WTC11 (cell line): Measurements from ENCODE around the gene AHSG. TPM values are rescaled to one million over a fixed set of nuclear protein-coding genes. Genes with fewer than 3 reads are reported as not detected.
A peak's percentile ranks its signal among the peaks of the same experiment; 100 is the strongest.

Experiments
- ATAC-seq: fragments of 200-7000 bp; cut with Tn5 transposase; 2 replicates; pipeline ENCODE4 v1.10.0; 2021; ENCODE audit warnings: mild to moderate bottlenecking, moderate library complexity
- CTCF ChIA-PET: fragments of 300-600 bp; sonication (Branson Sonifier 250); formaldehyde crosslinking; loops from one replicate; lab custom pipeline; 2021; ENCODE audit warnings: antibody characterized with exemption; lab: Charles Lee
- POLR2A ChIA-PET: fragments of 350-600 bp; sonication (Branson Sonifier 250); formaldehyde crosslinking; loops from one replicate; lab custom pipeline; 2021; ENCODE audit warnings: antibody characterized with exemption; lab: Charles Lee
- DNase-seq: peaks from one replicate; pipeline ENCODE4 v3.0.0; 2021; ENCODE audit warnings: low spot score
- H3K27ac Mint-ChIP-seq: 2 replicates; pipeline ENCODE4 v1.8.0; 2021; ENCODE audit warnings: mixed read lengths
- H3K27me3 Mint-ChIP-seq: 2 replicates; pipeline ENCODE4 v1.8.0; 2021; ENCODE audit warnings: low read depth, mild to moderate bottlenecking, moderate library complexity, mixed read lengths
- H3K36me3 Mint-ChIP-seq: 2 replicates; pipeline ENCODE4 v1.8.0; 2021; ENCODE audit warnings: mixed read lengths
- H3K4me1 Mint-ChIP-seq: 2 replicates; pipeline ENCODE4 v1.8.0; 2022; ENCODE audit warnings: mixed read lengths
- H3K4me3 Mint-ChIP-seq: 2 replicates; pipeline ENCODE4 v1.8.0; 2021; ENCODE audit warnings: mild to moderate bottlenecking, moderate library complexity, mixed read lengths
- H3K9me3 Mint-ChIP-seq: 2 replicates; pipeline ENCODE4 v1.8.0; 2021; ENCODE audit warnings: mixed read lengths
- ATF1 ChIP-seq: sonication (generic); formaldehyde crosslinking; IDR thresholded peaks from 2 replicates; pipeline ENCODE4 v1.8.1; 2023; ENCODE audit warnings: mild to moderate bottlenecking, moderate library complexity, missing genetic modification reagents
- ATF3 ChIP-seq: sonication (generic); formaldehyde crosslinking; conservative IDR thresholded peaks from 2 replicates; pipeline ENCODE4 v1.8.1; 2022; ENCODE audit warnings: mild to moderate bottlenecking, missing genetic modification reagents
- ATF6 ChIP-seq: sonication (generic); formaldehyde crosslinking; IDR thresholded peaks from 2 replicates; pipeline ENCODE4 v1.8.1; 2023; ENCODE audit warnings: mild to moderate bottlenecking, missing genetic modification reagents
- CREB1 ChIP-seq: sonication (generic); formaldehyde crosslinking; IDR thresholded peaks from 2 replicates; pipeline ENCODE4 v1.8.0; 2023; ENCODE audit warnings: mild to moderate bottlenecking, missing genetic modification reagents
- CREM ChIP-seq: sonication (generic); formaldehyde crosslinking; IDR thresholded peaks from 2 replicates; pipeline ENCODE4 v1.8.1; 2022; ENCODE audit warnings: mild to moderate bottlenecking, missing genetic modification reagents, moderate library complexity
- E2F1 ChIP-seq: sonication (generic); formaldehyde crosslinking; IDR thresholded peaks from 2 replicates; pipeline ENCODE4 v1.8.0; 2022; ENCODE audit warnings: mild to moderate bottlenecking, missing genetic modification reagents
- FOXJ3 ChIP-seq: sonication (generic); formaldehyde crosslinking; IDR thresholded peaks from 2 replicates; pipeline ENCODE4 v1.9.0; 2021; ENCODE audit warnings: missing genetic modification reagents, mild to moderate bottlenecking, borderline replicate concordance
- FOXK1 ChIP-seq: sonication (generic); formaldehyde crosslinking; IDR thresholded peaks from 2 replicates; pipeline ENCODE4 v1.8.0; 2022; ENCODE audit warnings: mild to moderate bottlenecking, moderate library complexity, missing genetic modification reagents
- FOXP1 ChIP-seq: sonication (generic); formaldehyde crosslinking; IDR thresholded peaks from 2 replicates; pipeline ENCODE4 v1.8.0; 2022; ENCODE audit warnings: missing genetic modification reagents, mild to moderate bottlenecking, moderate library complexity, borderline replicate concordance
- FOXP4 ChIP-seq: sonication (generic); formaldehyde crosslinking; IDR thresholded peaks from 2 replicates; pipeline ENCODE4 v1.8.0; 2022; ENCODE audit warnings: mild to moderate bottlenecking, missing genetic modification reagents
- HMGA2 ChIP-seq: fragments of 250-450 bp; sonication (Bioruptor Pico); IDR thresholded peaks from 2 replicates; pipeline ENCODE4 v1.4.0; 2021; ENCODE audit warnings: mild to moderate bottlenecking, moderate library complexity
- JAZF1 ChIP-seq: fragments of 250-450 bp; sonication (Bioruptor Pico); IDR thresholded peaks from 2 replicates; pipeline ENCODE4 v1.9.0; 2021; ENCODE audit warnings: moderate library complexity, mild to moderate bottlenecking, inconsistent platforms
- NFE2L1 ChIP-seq: sonication (generic); formaldehyde crosslinking; IDR thresholded peaks from 2 replicates; pipeline ENCODE4 v1.8.1; 2023; ENCODE audit warnings: missing genetic modification reagents
- NR2C2 ChIP-seq: sonication (generic); formaldehyde crosslinking; IDR thresholded peaks from 2 replicates; pipeline ENCODE4 v1.8.0; 2022; ENCODE audit warnings: mild to moderate bottlenecking, missing genetic modification reagents
- OVOL2 ChIP-seq: fragments of 250-450 bp; sonication (Bioruptor Pico); IDR thresholded peaks from 2 replicates; pipeline ENCODE4 v1.9.0; 2021; ENCODE audit warnings: mild to moderate bottlenecking, borderline replicate concordance
- PREB ChIP-seq: sonication (generic); formaldehyde crosslinking; IDR thresholded peaks from 2 replicates; pipeline ENCODE4 v1.8.1; 2022; ENCODE audit warnings: mild to moderate bottlenecking, missing genetic modification reagents, moderate library complexity, borderline replicate concordance
- USF1 ChIP-seq: sonication (generic); formaldehyde crosslinking; IDR thresholded peaks from 2 replicates; pipeline ENCODE4 v1.8.0; 2022; ENCODE audit warnings: mild to moderate bottlenecking, missing genetic modification reagents
- USF2 ChIP-seq: sonication (generic); formaldehyde crosslinking; IDR thresholded peaks from 2 replicates; pipeline ENCODE4 v1.8.1; 2023; ENCODE audit warnings: mild to moderate bottlenecking, missing genetic modification reagents, moderate library complexity
- ZBTB21 ChIP-seq: sonication (generic); formaldehyde crosslinking; IDR thresholded peaks from 2 replicates; pipeline ENCODE4 v1.8.1; 2023; ENCODE audit warnings: mild to moderate bottlenecking, missing genetic modification reagents, borderline replicate concordance
- ZNF219 ChIP-seq: sonication (generic); formaldehyde crosslinking; IDR thresholded peaks from 2 replicates; pipeline ENCODE4 v1.8.0; 2023; ENCODE audit warnings: missing genetic modification reagents, mild to moderate bottlenecking, borderline replicate concordance
- ZNF317 ChIP-seq: sonication (generic); formaldehyde crosslinking; IDR thresholded peaks from 2 replicates; pipeline ENCODE4 v1.8.1; 2023; ENCODE audit warnings: low read depth, mild to moderate bottlenecking, moderate library complexity, missing genetic modification reagents, borderline replicate concordance
- total RNA-seq: library from RNA; stranded (reverse); gene quantifications from 3 replicates; pipeline ENCODE4 v1.2.3, GENCODE V29; 2021

AHSG gene
- total RNA-seq, 1 experiment from 2014 or later = 1.9 TPM

GRCh38 chr3:186617036-186617946 lies 4.4 kb downstream of the AHSG start (continued):
- no peak for TF ChIP-seq PREB (CRISPR knock-in tag)
- TF ChIP-seq ATF6 = no peak
- TF ChIP-seq FOXP1 = peak; percentile 36; the same call in 1 of the 2 replicates
- TF ChIP-seq FOXJ3 (CRISPR knock-in tag) = no peak
- TF ChIP-seq NR2C2 (CRISPR knock-in tag) = no peak
- TF ChIP-seq FOXK1 (CRISPR knock-in tag) = peak; percentile 50; the same call in 1 of the 2 replicates
- TF ChIP-seq ATF1 = no peak
- no peak for TF ChIP-seq ZNF219
- TF ChIP-seq USF2 (CRISPR knock-in tag) = no peak
- TF ChIP-seq ZNF317 (CRISPR knock-in tag) = no peak
- TF ChIP-seq OVOL2 = no peak
- TF ChIP-seq HMGA2 (CRISPR knock-in tag) = no peak
- peak; percentile 22; the same call in 1 of the 2 replicates for TF ChIP-seq NFE2L1
- no peak for TF ChIP-seq CREM (CRISPR knock-in tag)
- no peak for TF ChIP-seq FOXP4
- no peak for TF ChIP-seq E2F1

GRCh38 chr3:186618318-186618938 lies 5.6 kb downstream of the AHSG start:
- ATAC-seq (no peak), DNase-seq (no peak)
- no peaks in the 10 kb centered on the region for H3K9me3 Mint-ChIP-seq
- H3K36me3 Mint-ChIP-seq = no peaks in the 10 kb centered on the region
- peaks cover 25% of the 10 kb centered on the region for H3K27me3 Mint-ChIP-seq
- ChIA-PET CTCF (interaction anchor here (1.0 to 1.9 kb wide), 5 partner anchors 8 to 103 kb away, joined by 3 to 15 read pairs (median 4); partner anchors contain the start of gene FETUB), POLR2A (interaction anchor here (0.6 kb wide), 1 partner anchor 23 kb away, joined by 6 read pairs; no protein-coding TSS in a partner anchor)
- H3K4me1 Mint-ChIP-seq = peaks cover 18% of the 10 kb centered on the region
- H3K27ac Mint-ChIP-seq = no peak overlapping the region
- no peak overlapping the region for H3K4me3 Mint-ChIP-seq
- no peak for TF ChIP-seq JAZF1 (CRISPR knock-in tag)
- TF ChIP-seq ATF3 (CRISPR knock-in tag) = no peak
- TF ChIP-seq USF1 (CRISPR knock-in tag) = no peak
- TF ChIP-seq FOXP1 = no peak
- no peak for TF ChIP-seq PREB (CRISPR knock-in tag)
- no peak for TF ChIP-seq E2F1
- no peak for TF ChIP-seq ZBTB21 (CRISPR knock-in tag)
- TF ChIP-seq CREB1 (CRISPR knock-in tag) = no peak
